Activated effector memory CD4-positive, alpha-beta T cell treated with anti-CD3 and anti-CD28 coated beads, Interleukin-2, amount 50 U/mL, for 16 hours (primary cell): ENCODE results near the gene MARCHF10.

Source experiments
- DNase-seq: peaks from one replicate; pipeline ENCODE4 v3.0.0-alpha.2; 2020

The MARCHF10 gene

DNA sequence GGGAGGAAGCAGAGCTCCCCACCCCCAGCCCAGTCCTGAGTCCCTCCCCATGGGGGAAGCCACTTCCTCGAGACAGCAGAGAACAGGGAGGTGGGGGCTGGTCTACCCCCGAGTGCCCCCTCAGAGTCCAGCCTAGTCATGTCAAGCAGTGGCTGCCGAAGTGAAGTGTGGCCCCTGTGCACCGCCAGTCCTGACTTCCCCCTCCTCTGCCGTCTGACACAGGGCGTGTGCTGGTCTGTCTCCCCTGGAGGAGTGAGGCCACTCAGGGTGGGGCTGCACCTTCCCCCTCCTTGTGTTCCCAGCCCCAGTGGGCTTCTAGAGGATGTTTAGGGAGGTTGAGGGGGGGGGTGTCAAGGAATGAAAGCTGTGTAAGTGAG, 133.8 kb downstream of the MARCHF10 start:
- DNase-seq: no peak

DNA sequence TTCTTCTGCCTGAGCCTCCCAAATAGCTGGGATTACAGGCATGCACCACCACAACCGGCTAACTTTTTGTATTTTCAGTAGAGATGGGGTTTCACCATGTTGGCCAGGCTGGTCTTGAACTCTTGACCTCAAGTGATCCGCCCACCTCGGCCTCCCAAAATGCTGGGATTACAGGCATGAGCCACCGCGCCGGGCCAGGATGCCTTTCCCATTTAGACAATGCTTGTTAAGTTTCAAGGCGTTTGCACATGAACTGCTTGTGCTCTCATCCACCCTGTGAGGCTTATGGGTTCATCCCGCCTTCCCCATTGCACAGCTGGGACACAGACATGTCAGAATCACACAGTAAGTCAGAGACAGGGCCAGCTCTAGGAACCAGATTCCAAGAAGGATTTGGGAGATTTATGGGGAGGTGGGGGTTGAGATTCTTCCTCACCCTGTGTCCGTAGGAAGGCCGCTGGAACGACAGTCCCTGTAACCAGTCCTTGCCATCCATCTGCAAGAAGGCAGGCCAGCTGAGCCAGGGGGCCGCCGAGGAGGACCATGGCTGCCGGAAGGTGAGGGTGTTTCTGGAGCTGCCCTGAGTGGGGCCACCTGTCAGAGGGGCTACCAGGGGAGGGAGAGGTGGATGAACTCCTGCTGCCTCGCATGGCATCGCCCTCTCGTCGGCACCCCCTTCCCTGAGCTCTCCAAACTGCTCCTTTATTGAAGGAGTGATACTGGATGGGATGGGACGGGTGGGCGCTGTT, 134.3 kb downstream of the MARCHF10 start:
- no peak for DNase-seq

DNA sequence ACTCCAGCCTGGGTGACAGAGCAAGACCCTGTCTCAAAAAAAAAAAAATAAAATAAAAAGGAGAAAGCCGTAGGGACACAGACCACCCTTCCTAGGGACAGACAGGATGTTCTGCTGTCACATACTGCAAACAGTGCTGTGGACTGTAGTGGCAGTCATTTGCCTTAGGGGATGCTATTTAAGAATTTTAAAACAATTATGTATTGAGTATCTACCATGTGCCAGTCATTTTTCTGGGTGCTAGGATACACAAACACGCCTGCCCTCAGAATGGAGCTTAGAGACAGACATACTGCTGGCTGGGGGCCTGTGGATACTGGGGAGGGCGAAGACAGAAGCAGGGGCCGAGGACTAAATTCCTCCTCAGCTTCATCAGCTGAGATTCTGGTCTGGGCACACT, 135.2 kb downstream of the MARCHF10 start:
- no peak for DNase-seq

DNA sequence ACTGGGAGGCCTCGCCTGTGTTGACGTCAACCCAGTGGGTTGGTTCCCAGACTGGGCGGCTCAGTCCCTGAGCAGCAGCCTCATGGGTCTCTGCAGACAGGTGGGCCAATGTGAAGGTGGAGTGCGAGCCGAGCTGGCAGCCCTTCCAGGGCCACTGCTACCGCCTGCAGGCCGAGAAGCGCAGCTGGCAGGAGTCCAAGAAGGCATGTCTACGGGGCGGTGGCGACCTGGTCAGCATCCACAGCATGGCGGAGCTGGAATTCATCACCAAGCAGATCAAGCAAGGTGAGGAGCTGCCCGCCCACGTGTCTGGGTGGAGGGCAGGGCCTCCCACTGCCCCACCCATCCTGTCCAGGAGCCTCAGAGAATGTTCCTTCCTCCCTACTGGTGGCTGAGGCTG, 136.6 kb downstream of the MARCHF10 start:
- DNase-seq: peak; percentile 60

DNA sequence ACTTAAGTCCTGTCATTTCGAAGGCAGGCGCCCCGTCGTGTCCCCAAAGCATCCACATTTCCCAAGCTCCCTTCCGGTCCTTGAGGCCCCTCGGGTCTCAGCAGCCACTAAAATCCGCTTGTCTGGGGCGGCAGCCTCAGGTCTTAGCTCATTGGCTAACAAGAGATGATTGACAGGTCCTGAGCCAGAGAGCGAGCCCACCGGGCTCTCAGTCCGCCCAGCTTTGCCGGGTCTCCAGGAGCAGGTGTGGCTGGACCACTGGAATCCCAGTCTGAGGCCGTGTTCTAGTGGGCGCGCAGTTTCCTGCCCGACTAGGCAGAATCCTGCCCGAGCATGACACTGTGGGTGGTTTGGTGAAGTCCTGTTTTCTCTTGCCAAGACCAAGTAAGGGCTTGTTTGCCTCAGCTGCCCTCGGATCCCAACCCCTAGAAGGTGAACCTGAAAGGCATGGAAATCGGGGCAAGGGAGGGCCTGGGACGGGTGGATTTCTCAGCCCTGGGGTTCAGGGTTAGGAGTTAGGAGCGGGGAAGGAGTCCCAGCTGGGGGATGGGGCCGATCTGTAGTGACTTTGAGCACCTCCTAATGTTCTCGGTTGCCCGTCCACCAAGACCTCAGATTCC, 137.8 kb downstream of the MARCHF10 start:
- peak; percentile 59 for DNase-seq

DNA sequence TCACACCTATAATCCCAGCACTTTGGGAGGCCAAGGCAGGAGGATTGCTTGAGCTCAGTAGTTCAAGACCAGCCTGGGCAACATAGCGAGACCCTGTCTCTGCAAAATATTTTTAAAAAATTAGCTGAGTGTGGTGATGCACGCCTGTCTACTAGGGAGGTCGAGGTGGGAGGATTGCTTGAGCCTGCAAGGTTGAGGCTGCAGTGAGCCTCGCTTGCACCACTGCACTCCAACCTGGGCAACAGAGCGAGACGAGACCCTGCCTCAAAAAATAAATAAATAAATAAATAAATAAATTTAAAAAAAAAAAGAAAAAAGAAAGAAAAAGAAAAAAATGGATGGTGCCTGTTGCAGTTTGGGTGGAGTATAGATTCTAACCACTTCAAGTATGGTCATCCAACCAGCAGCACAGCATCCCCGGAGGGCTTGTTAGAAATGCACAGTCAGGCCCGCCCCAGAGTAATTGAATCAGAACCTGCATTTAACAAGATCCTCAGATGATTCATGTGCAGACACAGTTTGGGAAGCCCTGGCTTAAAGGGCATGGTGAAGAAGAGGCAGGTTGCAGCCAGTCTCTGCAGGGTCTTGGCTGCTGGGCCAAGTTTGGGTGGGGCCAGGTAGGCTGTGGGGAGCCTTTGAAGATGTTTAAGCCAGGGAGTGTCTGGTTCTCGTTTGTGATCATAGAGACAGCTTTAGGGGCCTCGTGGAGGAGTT, 139.9 kb downstream of the MARCHF10 start:
- no peak for DNase-seq

DNA sequence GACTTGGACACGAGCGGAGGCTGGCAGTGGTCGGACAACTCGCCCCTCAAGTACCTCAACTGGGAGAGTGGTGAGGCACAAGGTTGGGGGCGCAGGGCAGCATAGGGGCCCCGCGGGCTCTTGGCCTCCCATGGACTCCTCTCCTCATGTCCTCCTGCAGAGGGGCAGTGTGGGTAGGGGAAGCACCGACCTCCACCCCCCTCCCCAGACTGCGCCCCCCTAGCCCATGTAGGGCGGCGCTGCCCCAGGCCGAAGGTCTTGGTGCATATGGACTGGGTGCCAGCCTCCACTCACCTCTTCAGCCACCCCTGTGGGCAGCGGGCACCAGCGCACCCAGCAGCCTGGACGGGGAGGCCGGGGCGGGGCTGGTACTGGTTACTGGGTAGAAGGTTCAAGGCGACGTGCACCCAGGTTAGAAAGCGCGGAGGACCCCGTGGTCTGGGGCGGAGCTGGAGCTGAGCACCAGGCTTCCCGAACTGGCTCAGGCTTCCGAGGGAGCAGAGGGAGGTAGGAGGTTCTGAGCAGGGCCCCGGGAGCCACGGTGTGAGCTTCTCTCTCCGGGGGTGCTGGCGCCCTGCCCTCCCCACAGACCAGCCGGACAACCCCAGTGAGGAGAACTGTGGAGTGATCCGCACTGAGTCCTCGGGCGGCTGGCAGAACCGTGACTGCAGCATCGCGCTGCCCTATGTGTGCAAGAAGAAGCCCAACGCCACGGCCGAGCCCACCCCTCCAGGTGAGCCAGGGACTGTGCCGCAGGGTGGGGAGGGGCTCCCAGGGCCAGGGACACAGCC, 141.1 kb downstream of the MARCHF10 start:
- peak; percentile 59 for DNase-seq

DNA sequence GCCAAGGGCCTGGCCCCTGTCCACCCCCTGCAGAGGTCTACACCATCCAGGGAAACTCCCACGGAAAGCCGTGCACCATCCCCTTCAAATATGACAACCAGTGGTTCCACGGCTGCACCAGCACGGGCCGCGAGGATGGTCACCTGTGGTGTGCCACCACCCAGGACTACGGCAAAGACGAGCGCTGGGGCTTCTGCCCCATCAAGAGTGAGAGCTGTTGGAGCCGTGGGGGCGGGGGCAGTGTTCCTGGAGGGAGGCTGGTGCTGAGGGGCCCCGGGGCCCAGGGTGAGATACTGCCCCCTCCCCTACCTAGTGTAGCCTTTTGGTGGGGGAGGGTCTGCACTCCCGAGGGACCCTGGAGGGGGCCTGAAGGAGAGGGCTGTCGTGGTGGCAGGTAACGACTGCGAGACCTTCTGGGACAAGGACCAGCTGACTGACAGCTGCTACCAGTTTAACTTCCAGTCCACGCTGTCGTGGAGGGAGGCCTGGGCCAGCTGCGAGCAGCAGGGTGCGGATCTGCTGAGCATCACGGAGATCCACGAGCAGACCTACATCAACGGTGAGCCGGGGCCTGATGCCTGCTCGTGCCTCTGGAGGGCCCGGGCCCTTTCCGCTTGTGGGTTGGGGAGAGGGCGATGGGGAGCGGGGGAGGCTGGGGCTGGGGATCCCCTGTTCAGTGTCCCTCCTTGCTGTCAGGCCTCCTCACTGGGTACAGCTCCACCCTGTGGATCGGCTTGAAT, 141.9 kb downstream of the MARCHF10 start:
- peak; percentile 54 for DNase-seq

DNA sequence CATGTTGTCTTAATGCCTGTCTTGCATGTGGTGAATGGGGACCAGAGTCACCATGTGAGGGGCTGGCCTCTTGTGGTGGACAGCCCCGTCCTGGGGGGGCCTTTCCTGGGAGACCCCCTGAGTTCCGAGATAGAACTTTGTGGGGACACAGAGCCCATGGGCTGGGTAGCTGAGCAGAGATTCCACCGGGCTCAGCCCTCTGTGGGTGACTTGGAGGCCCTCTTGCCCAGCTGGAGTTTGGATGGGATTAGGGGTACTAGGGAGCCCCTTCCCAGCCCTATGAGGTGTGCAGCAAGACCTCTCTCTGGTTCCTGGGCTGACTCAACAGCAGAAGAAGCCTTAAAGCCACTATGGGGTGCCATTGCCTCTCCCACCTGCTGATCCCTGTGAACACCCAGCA, 142.5 kb downstream of the MARCHF10 start:
- DNase-seq: no peak

DNA sequence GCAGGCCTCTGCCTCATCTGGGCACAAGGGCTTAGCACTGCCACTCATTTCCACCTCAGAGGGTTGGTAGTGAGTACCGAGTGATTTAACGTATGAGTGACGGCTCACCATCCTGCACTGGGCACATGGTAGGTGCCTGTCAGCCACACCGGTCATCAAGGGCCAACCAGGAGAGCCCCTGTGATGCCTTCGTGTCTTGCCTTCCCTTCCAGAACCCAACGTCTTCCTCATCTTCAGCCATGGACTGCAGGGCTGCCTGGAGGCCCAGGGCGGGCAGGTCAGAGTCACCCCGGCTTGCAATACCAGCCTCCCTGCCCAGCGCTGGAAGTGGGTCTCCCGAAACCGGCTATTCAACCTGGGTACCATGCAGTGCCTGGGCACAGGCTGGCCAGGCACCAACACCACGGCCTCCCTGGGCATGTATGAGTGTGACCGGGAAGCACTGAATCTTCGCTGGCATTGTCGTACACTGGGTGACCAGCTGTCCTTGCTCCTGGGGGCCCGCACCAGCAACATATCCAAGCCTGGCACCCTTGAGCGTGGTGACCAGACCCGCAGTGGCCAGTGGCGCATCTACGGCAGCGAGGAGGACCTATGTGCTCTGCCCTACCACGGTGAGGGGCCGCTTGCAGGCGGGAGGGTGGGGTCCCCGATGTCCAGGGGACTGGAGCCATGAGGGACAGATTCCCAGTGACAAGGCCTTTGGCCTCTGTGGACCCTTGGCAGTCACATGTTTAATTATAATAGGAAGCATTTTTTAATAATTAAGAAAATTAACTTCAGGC, 143.6 kb downstream of the MARCHF10 start:
- DNase-seq: peak; percentile 19

DNA sequence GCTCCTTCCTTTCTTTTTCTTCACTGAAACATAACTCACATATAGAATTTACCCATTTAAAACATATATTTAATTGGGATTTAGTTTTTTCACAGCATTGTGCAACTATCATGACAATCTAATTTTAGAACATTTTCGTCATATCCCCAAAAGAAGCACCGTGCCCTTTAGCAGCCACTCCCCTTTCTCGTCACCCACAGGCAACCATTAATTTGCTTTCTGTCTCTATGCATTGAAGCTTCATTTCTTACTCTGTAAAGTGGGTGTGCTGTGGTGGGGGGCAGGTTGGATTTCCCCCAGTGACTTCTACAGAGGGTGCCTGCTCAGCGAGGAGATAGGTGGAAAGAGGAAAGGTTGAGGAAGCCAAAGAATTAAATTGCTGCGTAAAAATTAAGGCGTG, 144.8 kb downstream of the MARCHF10 start:
- no peak for DNase-seq

DNA sequence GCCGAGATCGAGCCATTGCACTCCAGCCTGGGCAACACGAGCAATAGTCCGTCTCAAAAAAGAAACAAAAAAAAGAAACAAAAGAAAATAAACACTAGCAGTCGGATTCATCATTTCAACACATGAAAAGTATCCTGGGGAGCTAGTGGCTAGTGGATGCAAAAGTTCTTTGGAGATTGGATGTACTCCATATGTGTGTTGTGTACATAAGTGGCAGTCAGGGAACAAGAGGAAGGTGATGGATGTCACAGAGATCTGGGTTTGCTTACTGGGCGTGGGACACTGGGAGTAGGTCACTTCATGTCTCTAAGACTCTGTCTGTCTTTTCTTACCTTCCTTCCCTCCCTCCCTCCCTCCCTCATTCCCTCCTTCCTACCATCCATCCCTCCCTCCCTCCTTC, 145.3 kb downstream of the MARCHF10 start:
- DNase-seq: no peak

DNA sequence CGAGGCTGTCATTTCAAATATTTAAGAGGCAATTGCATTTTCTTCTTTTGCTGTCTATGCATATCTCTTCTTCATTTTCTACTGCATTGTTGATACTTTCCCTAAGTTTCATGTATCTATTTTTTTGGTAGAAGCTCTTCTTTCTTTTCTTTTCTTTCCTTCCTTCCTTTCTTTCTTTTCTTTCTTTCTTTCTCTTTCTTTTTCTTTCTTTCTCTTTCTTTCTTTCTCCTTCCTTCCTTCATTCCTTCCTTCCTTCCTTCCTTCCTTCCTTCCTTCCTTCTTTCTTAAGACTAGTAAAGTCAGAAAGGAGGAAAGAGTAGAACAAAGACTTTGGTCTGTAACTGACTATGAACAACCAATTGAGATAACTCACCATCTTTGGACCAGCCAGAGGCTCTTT, 146.8 kb downstream of the MARCHF10 start:
- DNase-seq: no peak

DNA sequence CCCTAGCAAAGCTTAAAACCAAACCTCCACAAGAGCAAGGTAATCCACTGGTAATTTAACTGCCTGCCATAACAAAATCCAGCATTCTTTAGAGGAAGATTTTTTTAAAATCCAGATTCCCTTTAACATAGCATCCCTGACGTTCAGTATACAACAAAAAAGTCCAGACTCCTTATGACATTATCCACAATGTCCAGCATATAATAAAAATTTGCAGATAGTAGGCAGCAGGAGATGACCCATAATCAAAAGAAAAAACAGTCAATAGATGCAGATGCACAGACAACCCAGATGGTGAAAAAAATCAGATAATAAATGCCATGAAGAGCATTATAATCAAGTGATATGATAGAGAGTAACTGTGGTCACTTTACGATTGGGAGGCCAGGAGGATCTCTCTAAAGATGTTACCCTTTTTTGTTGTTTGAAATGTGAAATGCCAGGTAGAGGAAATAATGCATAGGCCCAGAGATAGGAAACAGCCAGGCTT, 147.4 kb downstream of the MARCHF10 start:
- DNase-seq: no peak

DNA sequence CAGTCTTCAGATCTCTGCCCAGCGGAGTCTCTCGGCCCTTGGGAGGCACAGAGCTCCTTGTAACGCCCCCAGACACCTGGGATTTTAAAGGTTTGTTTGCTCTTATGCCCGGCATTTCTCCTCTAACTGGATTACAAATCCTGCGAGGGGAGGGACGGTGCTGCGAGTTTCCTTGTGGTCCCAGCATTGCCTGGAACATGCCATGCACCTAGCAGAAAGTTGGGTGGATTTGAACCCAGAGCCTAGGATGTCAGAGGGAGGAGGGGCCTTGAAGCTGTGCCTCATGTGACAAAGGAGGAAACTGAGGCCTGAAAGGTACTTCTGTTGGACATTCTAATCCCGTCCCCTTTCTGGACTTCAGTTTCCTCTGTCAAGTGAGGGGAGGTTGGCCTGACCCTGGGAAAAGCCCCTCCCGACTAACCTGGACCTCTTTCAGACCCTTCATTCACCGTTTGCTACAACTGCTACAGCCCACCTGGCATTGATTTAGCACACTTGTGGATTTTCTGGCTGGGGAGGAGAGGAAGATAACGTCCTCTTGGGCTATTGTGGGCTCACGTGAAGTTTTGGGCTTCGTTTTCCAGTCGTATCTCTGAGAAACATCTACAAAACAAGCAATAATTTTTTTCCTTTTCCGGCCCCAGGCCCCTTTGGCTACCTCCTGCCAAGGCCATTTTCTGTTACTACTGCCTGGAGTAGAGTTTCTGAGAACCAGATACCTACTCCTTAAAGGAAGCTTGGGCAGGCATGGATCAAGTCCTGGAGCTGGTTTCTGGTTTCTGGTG, 149.8 kb downstream of the MARCHF10 start:
- DNase-seq: peak; percentile 16

DNA sequence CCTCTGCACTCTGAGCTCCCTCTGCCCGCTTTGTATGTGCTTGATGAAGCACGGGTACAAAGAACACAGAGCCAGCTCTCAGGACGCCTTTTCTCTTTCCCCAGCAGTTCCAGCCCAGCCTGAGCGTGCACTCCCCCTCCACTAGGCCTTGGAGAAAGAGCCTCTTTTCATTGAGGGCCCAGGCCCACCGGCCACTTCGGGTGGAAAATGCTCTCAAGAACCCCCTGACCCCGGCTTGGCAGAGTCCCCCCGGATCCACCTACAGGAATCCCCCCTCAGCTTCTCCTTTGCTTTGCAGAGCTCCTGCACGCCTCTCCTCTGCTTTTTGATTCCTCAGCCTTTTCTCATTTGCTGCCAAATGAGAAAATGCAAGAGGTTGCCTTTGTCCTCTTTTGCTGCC, 150.4 kb downstream of the MARCHF10 start:
- no peak for DNase-seq

DNA sequence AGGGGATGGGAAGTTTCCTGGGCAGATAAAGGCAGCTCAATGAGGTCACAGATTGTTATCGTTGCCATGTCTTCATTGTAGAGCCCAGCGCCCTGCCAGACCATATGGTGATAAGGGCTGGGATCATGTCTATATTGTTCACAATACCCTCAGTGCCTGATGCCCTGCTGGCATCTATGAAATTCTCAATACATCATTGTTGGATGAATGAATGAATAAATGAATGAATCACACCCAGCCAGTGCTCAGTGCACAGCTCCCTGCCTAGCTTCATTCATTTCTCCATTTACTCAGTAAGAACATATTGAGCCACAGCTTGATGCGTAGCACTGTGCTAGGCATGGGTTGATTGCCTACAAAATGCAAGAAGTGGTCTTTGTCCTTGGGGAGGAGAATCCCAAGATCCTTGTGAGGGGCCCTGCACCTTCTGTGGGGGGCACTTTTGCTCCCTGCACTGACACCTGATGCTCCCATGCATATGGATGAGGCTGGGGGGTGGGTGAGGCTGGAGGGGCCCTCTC, 150.9 kb downstream of the MARCHF10 start:
- peak; percentile 10 for DNase-seq

DNA sequence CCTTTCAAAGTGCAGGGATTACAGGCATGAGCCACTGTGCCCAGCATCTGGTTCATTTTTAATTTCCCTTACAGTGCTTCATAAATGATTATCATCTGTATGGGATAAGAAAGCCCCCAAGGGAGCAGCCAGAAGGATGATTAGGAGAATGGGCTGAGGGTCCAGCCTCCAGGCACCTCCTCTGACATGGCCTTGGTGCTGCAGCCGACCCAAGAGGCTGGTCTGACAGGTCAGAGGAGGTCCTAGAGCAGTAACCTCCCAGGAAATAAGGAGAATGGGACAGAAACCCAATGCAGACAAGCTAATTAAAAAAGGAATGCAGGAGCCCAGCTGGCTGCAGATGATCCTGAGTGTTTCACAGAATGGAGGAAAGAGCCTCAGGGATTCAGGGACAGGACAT, 151.7 kb downstream of the MARCHF10 start:
- DNase-seq: peak; percentile 33

DNA sequence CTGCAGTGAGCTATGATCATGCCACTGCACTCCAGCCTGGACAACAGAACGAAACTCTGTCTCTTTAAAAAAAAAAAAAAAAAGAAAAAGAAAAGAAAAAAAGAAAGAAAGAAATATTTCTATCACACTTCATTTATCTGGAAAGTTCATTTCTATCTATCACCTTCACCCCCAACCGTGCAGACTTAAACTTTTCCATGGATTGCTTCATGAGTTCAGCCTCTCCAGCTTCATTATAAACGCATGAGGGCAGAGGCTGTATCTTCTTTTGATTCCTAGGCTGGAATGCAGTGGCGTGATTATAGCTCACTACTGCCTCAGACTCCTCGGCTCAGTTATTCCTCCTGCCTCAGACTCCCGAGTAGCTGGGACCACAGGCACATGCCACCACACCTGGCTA, 152.5 kb downstream of the MARCHF10 start:
- DNase-seq: no peak
